SK-N-SH (cell line): ENCODE results near the gene RPS6KC1. TPM values are rescaled to one million over a fixed set of nuclear protein-coding genes. Genes with fewer than 3 reads are reported as not detected.

Experiments
- CTCF ChIA-PET: fragments of 300-600, 350-600 bp; formaldehyde crosslinking; extraction: SDS; loops from one replicate; lab custom pipeline; 2021; lab: Yijun Ruan, JAX
- POLR2A ChIA-PET: fragments of 350-600 bp; sonication (Branson Sonifier 250); formaldehyde crosslinking; extraction: SDS; loops from one replicate; lab custom pipeline; 2020; ENCODE audit warnings: antibody characterized with exemption, inconsistent platforms; lab: Yijun Ruan, JAX
- DNase-seq: peaks from one replicate; pipeline ENCODE4 v3.0.0; 2012
- H2AFZ ChIP-seq: fragments of 200-600 bp; sonication (generic); 2 replicates; pipeline ENCODE4 v1.8.1; 2016; ENCODE audit warnings: antibody characterized with exemption, mild to moderate bottlenecking, low read depth
- H3F3A ChIP-seq: fragments of 200-600 bp; sonication (generic); replicated peaks from 2 replicates; pipeline ENCODE3; 2016; ENCODE audit warnings: antibody characterized with exemption, mild to moderate bottlenecking; ENCODE audit not compliant: insufficient read depth
- H3K27ac ChIP-seq, 2 experiments: fragments of 200-500 bp in 1 of 2; fragments of 200-600 bp in 1 of 2; sonication (Bioruptor generic) in 1 of 2; sonication (generic), shearing (Covaris generic) in 1 of 2; 2 replicates each; pipeline versions ENCODE4 v1.5.1 to v1.6.1; 2014 to 2016; ENCODE audit warnings: low read depth in 2 of 2, inconsistent platforms in 1 of 2, low read length in 1 of 2, mild to moderate bottlenecking in 1 of 2, mixed read lengths in 1 of 2
- H3K27me3 ChIP-seq: fragments of 200-600 bp; sonication (generic), shearing (Covaris generic); 2 replicates; pipeline ENCODE4 v1.6.1; 2016; ENCODE audit warnings: mixed run types; ENCODE audit not compliant: insufficient read depth
- H3K36me3 ChIP-seq, 2 experiments: fragments of 200-500 bp in 1 of 2; fragments of 200-600 bp in 1 of 2; sonication (Bioruptor generic) in 1 of 2; sonication (generic) in 1 of 2; replicated peaks in 1 of 2; 2 replicates each; pipeline versions ENCODE3 to v1.5.1; 2014 to 2016; ENCODE audit warnings: low read length in 1 of 2, mild to moderate bottlenecking in 1 of 2; ENCODE audit not compliant: insufficient read depth in 2 of 2, control insufficient read depth in 1 of 2
- H3K4me1 ChIP-seq, 2 experiments: fragments of 200-500 bp in 1 of 2; fragments of 200-600 bp in 1 of 2; sonication (Bioruptor generic) in 1 of 2; sonication (generic), shearing (Covaris generic) in 1 of 2; 2 replicates each; pipeline versions ENCODE4 v1.5.1 to v1.6.1; 2014 to 2016; ENCODE audit warnings: low read depth in 1 of 2, low read length in 1 of 2, mixed run types in 1 of 2; ENCODE audit not compliant: insufficient read depth in 2 of 2, control insufficient read depth in 1 of 2
- H3K4me2 ChIP-seq: fragments of 200-600 bp; sonication (generic), shearing (Covaris generic); 2 replicates; pipeline ENCODE4 v1.6.1; 2017; ENCODE audit warnings: mixed run types
- H3K4me3 ChIP-seq, 2 experiments: fragments of 200-500 bp in 1 of 2; fragments of 200-600 bp in 1 of 2; sonication (Bioruptor generic) in 1 of 2; sonication (generic), shearing (Covaris generic) in 1 of 2; 2 replicates each; pipeline versions ENCODE4 v1.5.1 to v1.8.1; 2014 to 2016; ENCODE audit warnings: low read depth in 2 of 2, inconsistent platforms in 1 of 2, low read length in 1 of 2, mild to moderate bottlenecking in 1 of 2, mixed read lengths in 1 of 2, moderate library complexity in 1 of 2
- H3K79me2 ChIP-seq: fragments of 200-600 bp; sonication (generic); 2 replicates; pipeline ENCODE4 v1.8.1; 2017; ENCODE audit warnings: mild to moderate bottlenecking; ENCODE audit not compliant: insufficient read depth
- H3K9ac ChIP-seq: fragments of 200-600 bp; sonication (generic); 2 replicates; pipeline ENCODE4 v1.6.1; 2017; ENCODE audit warnings: mixed run types
- H3K9me2 ChIP-seq: fragments of 200-600 bp; sonication (generic); 2 replicates; pipeline ENCODE4 v1.6.1; 2017; ENCODE audit warnings: mixed run types
- H3K9me3 ChIP-seq: fragments of 200-600 bp; sonication (generic); 2 replicates; pipeline ENCODE4 v1.6.1; 2017; ENCODE audit warnings: mixed run types, mild to moderate bottlenecking, moderate library complexity
- H4K20me1 ChIP-seq: fragments of 200-600 bp; sonication (generic); 2 replicates; pipeline ENCODE4 v1.6.1; 2017; ENCODE audit warnings: mild to moderate bottlenecking, mixed run types; ENCODE audit not compliant: insufficient read depth
- CHD2 ChIP-seq: fragments of 150-350 bp; IDR thresholded peaks from 2 replicates; pipeline ENCODE4 v1.6.1; 2018; ENCODE audit warnings: low read length; ENCODE audit not compliant: partially characterized antibody
- ELF1 ChIP-seq: IDR thresholded peaks from 2 replicates; pipeline ENCODE4 v1.4.0; 2012
- FOSL2 ChIP-seq: IDR thresholded peaks from 2 replicates; pipeline ENCODE4 v1.4.0; 2012; ENCODE audit warnings: low read depth, mild to moderate bottlenecking, moderate library complexity, borderline replicate concordance
- GATA2 ChIP-seq: sonication (generic); formaldehyde crosslinking; IDR thresholded peaks from 2 replicates; pipeline ENCODE4 v1.5.0; 2020; ENCODE audit warnings: mild to moderate bottlenecking, missing genetic modification reagents
- MEF2A ChIP-seq: IDR thresholded peaks from 2 replicates; pipeline ENCODE4 v1.4.0; 2012; ENCODE audit warnings: low read depth, borderline replicate concordance
- MXI1 ChIP-seq: IDR thresholded peaks from 2 replicates; pipeline ENCODE4 v1.6.1; 2012; ENCODE audit warnings: mild to moderate bottlenecking, low read depth, low read length, improper control_type of control experiment
- NRF1 ChIP-seq: IDR thresholded peaks from 2 replicates; pipeline ENCODE4 v1.6.1; 2012; ENCODE audit warnings: low read depth, mild to moderate bottlenecking, low read length
- WGBS: methylation state at CpG from one replicate; pipeline ENCODE4 v1.1.6; 2017; ENCODE audit warnings: low lambda C conversion rate; 5-methylcytosine and 5-hydroxymethylcytosine counted together
- polyA plus RNA-seq, 3 experiments: library from polyadenylated mRNA; depleted of rRNA; stranded (reverse); fragments of >200 nt; gene quantifications; 2 replicates each; pipeline ENCODE4 v1.2.3, GENCODE V29; 2012
- TF ChIP-seq, protein P1 (sequence below): fragments of 200-600 bp; sonication (generic); IDR thresholded peaks from 2 replicates; pipeline ENCODE4 v1.6.1; 2017; ENCODE audit warnings: antibody characterized with exemption, mild to moderate bottlenecking, moderate library complexity
- TF ChIP-seq, protein P2 (sequence below): IDR thresholded peaks from 2 replicates; pipeline ENCODE4; 2012

RPS6KC1 gene
- polyA plus RNA-seq, 1 of the 3 experiments (the other 2 are of a cell fraction), result 7.8 TPM

DNA sequence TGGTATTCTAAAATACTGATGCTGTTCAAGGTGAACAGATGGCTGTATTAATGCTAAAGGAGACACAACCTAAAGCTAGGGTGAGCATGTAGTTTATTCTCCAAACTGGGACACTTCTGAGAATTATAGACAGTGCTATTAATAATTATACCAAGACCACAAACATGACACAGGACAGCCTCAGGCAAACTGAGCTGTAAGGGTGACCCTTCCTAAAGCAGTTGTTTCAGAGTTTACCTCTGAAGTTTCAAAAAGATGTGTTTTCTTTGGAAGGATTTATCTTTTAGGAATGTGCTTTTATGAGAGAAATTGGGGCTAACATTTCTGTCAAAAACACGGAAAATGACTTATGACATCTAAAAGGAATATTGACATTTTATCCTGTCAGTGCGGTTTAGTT lies 68.8 kb downstream of the RPS6KC1 start:
- peaks cover 24% of the 10 kb centered on the region for H3F3A ChIP-seq
- WGBS, result 86% methylated on average over 2 of the region's 2 CpGs
- H2AFZ ChIP-seq, result no peak overlapping the region
- POLR2A ChIA-PET, result no interaction called here
- peaks cover 4% of the 10 kb centered on the region for H4K20me1 ChIP-seq
- H3K4me1 ChIP-seq, result peaks cover 4 to 16% of the 10 kb centered on the region in 2 experiments; a peak in 3 of 4 replicates
- H3K4me3 ChIP-seq, result no peak overlapping the region
- CTCF ChIA-PET, result interaction anchor here (2.3 kb wide), 1 partner anchor 1003 kb away, joined by 10 read pairs; no protein-coding TSS in a partner anchor
- no peak overlapping the region for H3K9ac ChIP-seq
- TF ChIP-seq MXI1 (no peak), ELF1 (no peak), NRF1 (no peak), CHD2 (no peak), GATA2 (CRISPR knock-in tag) (no peak), MEF2A (no peak)
- TF ChIP-seq, protein P1, sequence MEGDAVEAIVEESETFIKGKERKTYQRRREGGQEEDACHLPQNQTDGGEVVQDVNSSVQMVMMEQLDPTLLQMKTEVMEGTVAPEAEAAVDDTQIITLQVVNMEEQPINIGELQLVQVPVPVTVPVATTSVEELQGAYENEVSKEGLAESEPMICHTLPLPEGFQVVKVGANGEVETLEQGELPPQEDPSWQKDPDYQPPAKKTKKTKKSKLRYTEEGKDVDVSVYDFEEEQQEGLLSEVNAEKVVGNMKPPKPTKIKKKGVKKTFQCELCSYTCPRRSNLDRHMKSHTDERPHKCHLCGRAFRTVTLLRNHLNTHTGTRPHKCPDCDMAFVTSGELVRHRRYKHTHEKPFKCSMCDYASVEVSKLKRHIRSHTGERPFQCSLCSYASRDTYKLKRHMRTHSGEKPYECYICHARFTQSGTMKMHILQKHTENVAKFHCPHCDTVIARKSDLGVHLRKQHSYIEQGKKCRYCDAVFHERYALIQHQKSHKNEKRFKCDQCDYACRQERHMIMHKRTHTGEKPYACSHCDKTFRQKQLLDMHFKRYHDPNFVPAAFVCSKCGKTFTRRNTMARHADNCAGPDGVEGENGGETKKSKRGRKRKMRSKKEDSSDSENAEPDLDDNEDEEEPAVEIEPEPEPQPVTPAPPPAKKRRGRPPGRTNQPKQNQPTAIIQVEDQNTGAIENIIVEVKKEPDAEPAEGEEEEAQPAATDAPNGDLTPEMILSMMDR, result no peak
- TF ChIP-seq, protein P2, sequence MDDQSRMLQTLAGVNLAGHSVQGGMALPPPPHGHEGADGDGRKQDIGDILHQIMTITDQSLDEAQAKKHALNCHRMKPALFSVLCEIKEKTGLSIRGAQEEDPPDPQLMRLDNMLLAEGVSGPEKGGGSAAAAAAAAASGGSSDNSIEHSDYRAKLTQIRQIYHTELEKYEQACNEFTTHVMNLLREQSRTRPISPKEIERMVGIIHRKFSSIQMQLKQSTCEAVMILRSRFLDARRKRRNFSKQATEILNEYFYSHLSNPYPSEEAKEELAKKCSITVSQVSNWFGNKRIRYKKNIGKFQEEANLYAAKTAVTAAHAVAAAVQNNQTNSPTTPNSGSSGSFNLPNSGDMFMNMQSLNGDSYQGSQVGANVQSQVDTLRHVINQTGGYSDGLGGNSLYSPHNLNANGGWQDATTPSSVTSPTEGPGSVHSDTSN, result 0 out of 2 replicates have a peak, but pooled peaks have one; percentile 5
- peaks cover 49% of the 10 kb centered on the region for H3K79me2 ChIP-seq
- no peak for DNase-seq
- H3K4me2 ChIP-seq, result peak overlapping the region; percentile 42; the same call in 1 of the 2 replicates
- H3K9me2 ChIP-seq, result no peaks in the 10 kb centered on the region
- H3K9me3 ChIP-seq, result no peaks in the 10 kb centered on the region
- peak overlapping the region; percentile 16 to 43; a peak in 2 of 4 replicates for H3K27ac ChIP-seq
- H3K27me3 ChIP-seq, result no peaks in the 10 kb centered on the region
- H3K36me3 ChIP-seq, result peaks cover 13 to 14% of the 10 kb centered on the region in 2 experiments

DNA sequence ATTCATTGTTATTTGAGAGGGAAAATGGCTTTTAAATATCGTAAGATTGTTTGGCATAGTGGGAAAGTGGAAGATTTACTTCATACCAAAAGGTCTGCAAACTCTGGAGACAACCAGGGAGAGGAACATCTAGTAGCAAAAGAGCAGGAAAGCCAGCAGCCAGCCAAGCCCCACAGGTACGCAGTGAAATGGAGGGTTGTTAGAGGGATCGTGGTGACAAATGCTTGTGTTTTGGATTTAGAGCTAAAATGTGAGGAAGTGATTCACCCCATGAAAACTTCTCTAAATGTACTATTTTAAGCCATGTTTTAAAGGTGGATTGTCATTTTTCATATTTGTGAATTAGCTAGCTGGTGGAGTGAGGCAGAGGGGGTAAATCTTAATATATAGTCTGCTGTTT lies 69.3 kb downstream of the RPS6KC1 start:
- 43% methylated on average over 3 of the region's 3 CpGs for WGBS
- Histone ChIP-seq H3K4me2 (peak overlapping the region; percentile 42), H3K4me3 (no peak overlapping the region), H3K9me2 (no peaks in the 10 kb centered on the region), H3K4me1 (peaks cover 4 to 16% of the 10 kb centered on the region in 2 experiments; a peak in 3 of 4 replicates), H3K9ac (no peak overlapping the region; the same call in 1 of the 2 replicates), H3F3A (peaks cover 24% of the 10 kb centered on the region), H4K20me1 (peaks cover 4% of the 10 kb centered on the region), H2AFZ (no peak overlapping the region), H3K36me3 (peaks cover 13 to 17% of the 10 kb centered on the region in 2 experiments), H3K27me3 (no peaks in the 10 kb centered on the region), H3K27ac (peak overlapping the region; percentile 43 to 44; a peak in 3 of 4 replicates), H3K9me3 (no peaks in the 10 kb centered on the region), H3K79me2 (peaks cover 46% of the 10 kb centered on the region)
- no peak for DNase-seq
- TF ChIP-seq FOSL2 (peak; percentile 22; the same call in 1 of the 2 replicates), CHD2 (no peak)
- ChIA-PET POLR2A (no interaction called here), CTCF (interaction anchor here (0.6 to 2.3 kb wide), 3 partner anchors 110 to 1003 kb away, joined by 3 to 10 read pairs (median 3); no protein-coding TSS in a partner anchor)
